ENCODE results near the gene ADPRS. TPM values are rescaled to one million over a fixed set of nuclear protein-coding genes. Genes with fewer than 3 reads are reported as not detected.

The ADPRS gene
- total and polyA plus RNA-seq, 9 of the 15 experiments (the other 6 are each of a cell fraction or from before 2014, with no cell fraction given): 5.9 to 40.0 (median 27.4) TPM

GRCh38 chr1:36099681-36100341 lies 11.1 kb downstream of the ADPRS start (continued):
- TF ChIP-seq MECOM (CRISPR knock-in tag; IDR thresholded peaks at IDR 0.05) (no peak), USF2 (CRISPR knock-in tag; IDR thresholded peaks at IDR 0.05) (no peak), KAT8 (IDR thresholded peaks at IDR 0.05; ENCODE audit: low read depth) (no peak), SP1 (CRISPR knock-in tag; IDR thresholded peaks at IDR 0.05) (peak; percentile 60; the same call in 1 of the 2 replicates), RREB1 (CRISPR knock-in tag; IDR thresholded peaks at IDR 0.05) (no peak), BMI1 (IDR thresholded peaks at IDR 0.05; ENCODE audit: low read length) (no peak), ZNF780A (CRISPR knock-in tag; IDR thresholded peaks at IDR 0.05) (no peak), MEIS2 (IDR thresholded peaks at IDR 0.05; ENCODE audit: partially characterized antibody) (no peak), ELF4 (CRISPR knock-in tag; IDR thresholded peaks at IDR 0.05) (no peak), ZBTB40 (IDR thresholded peaks at IDR 0.05) (no peak), ZBTB40 (CRISPR knock-in tag; IDR thresholded peaks at IDR 0.05) (no peak), SRSF9 (IDR thresholded peaks at IDR 0.05; ENCODE audit: borderline replicate concordance, low read depth, low read length) (no peak), ZNF79 (CRISPR knock-in tag; IDR thresholded peaks at IDR 0.05; ENCODE audit: low read depth) (no peak), KHSRP (IDR thresholded peaks at IDR 0.05) (no peak)
